H9 (cell line): Measurements from ENCODE around the gene BEST4. TPM values are rescaled to one million over a fixed set of nuclear protein-coding genes. Genes with fewer than 3 reads are reported as not detected.
A peak's percentile ranks its signal among the peaks of the same experiment; 100 is the strongest.

Source experiments
- DNase-seq: peaks from one replicate; pipeline ENCODE4 v3.0.0-alpha.2; 2017
- H2AFZ ChIP-seq: one replicate; pipeline ENCODE4 v1.6.1; 2013; ENCODE audit warnings: mild to moderate bottlenecking, low read length, control low read depth, moderate library complexity
- H2AK5ac ChIP-seq: 2 replicates; pipeline ENCODE4 v1.6.1; 2013; ENCODE audit warnings: low read length, control low read depth, mixed read lengths; ENCODE audit not compliant: insufficient read length
- H2BK120ac ChIP-seq: one replicate; pipeline ENCODE4 v1.6.1; 2013; ENCODE audit warnings: low read depth, mild to moderate bottlenecking, low read length, control low read depth, inconsistent platforms; ENCODE audit not compliant: poor library complexity, severe bottlenecking
- H2BK12ac ChIP-seq: 2 replicates; pipeline ENCODE4 v1.6.1; 2013; ENCODE audit warnings: low read length, control low read depth, mixed read lengths, low read depth; ENCODE audit not compliant: insufficient read length
- H2BK15ac ChIP-seq: 2 replicates; pipeline ENCODE4 v1.6.1; 2013; ENCODE audit warnings: low read depth, low read length, control low read depth
- H2BK20ac ChIP-seq: one replicate; pipeline ENCODE4 v1.6.1; 2013; ENCODE audit warnings: low read depth, mild to moderate bottlenecking, low read length, control low read depth, inconsistent platforms; ENCODE audit not compliant: poor library complexity, severe bottlenecking
- H2BK5ac ChIP-seq: 2 replicates; pipeline ENCODE4 v1.6.1; 2013; ENCODE audit warnings: low read length, control low read depth, mixed read lengths; ENCODE audit not compliant: insufficient read length
- H3K14ac ChIP-seq: 2 replicates; pipeline ENCODE4 v1.6.1; 2013; ENCODE audit warnings: low read length, control low read depth; ENCODE audit not compliant: insufficient read depth
- H3K18ac ChIP-seq: 2 replicates; pipeline ENCODE4 v1.6.1; 2013; ENCODE audit warnings: low read depth, mild to moderate bottlenecking, mixed read lengths, low read length, control low read depth; ENCODE audit not compliant: insufficient read length
- H3K23ac ChIP-seq: 2 replicates; pipeline ENCODE4 v1.6.1; 2013; ENCODE audit warnings: low read length, control low read depth, mixed read lengths, low read depth; ENCODE audit not compliant: insufficient read length
- H3K23me2 ChIP-seq: 2 replicates; pipeline ENCODE4 v1.6.1; 2013; ENCODE audit warnings: low read depth, mild to moderate bottlenecking, mixed read lengths, low read length, control low read depth; ENCODE audit not compliant: insufficient read length, poor library complexity, severe bottlenecking
- H3K27ac ChIP-seq: 2 replicates; pipeline ENCODE4 v1.5.1; 2013; ENCODE audit warnings: low read length, control low read depth, mixed read lengths, low read depth; ENCODE audit not compliant: insufficient read length
- H3K27me3 ChIP-seq: 2 replicates; pipeline ENCODE4 v1.6.1; 2013; ENCODE audit warnings: low read length, control low read depth, inconsistent platforms; ENCODE audit not compliant: insufficient read depth
- H3K4ac ChIP-seq: 2 replicates; pipeline ENCODE4 v1.6.1; 2013; ENCODE audit warnings: low read depth, mild to moderate bottlenecking, control low read depth, inconsistent platforms, low read length, moderate library complexity
- H3K4me1 ChIP-seq: 2 replicates; pipeline ENCODE4 v1.6.1; 2013; ENCODE audit warnings: low read length, control low read depth, inconsistent platforms; ENCODE audit not compliant: insufficient read depth
- H3K4me2 ChIP-seq: 2 replicates; pipeline ENCODE4 v1.6.1; 2013; ENCODE audit warnings: low read length, control low read depth, mixed read lengths; ENCODE audit not compliant: insufficient read length, insufficient read depth
- H3K56ac ChIP-seq: 2 replicates; pipeline ENCODE4 v1.6.1; 2013; ENCODE audit warnings: low read depth, mild to moderate bottlenecking, mixed read lengths, low read length, control low read depth; ENCODE audit not compliant: insufficient read length
- H3K79me1 ChIP-seq: 2 replicates; pipeline ENCODE4 v1.6.1; 2013; ENCODE audit warnings: low read depth, mild to moderate bottlenecking, moderate library complexity, low read length, control low read depth, inconsistent platforms; ENCODE audit not compliant: insufficient read depth, poor library complexity, severe bottlenecking
- H3K79me2 ChIP-seq: 2 replicates; pipeline ENCODE4 v1.6.1; 2013; ENCODE audit warnings: low read length, control low read depth, inconsistent platforms; ENCODE audit not compliant: insufficient read depth
- H3K9ac ChIP-seq: 2 replicates; pipeline ENCODE4 v1.6.1; 2013; ENCODE audit warnings: low read length, control low read depth, mixed read lengths; ENCODE audit not compliant: insufficient read length; ENCODE audit errors: extremely low read depth
- H3K9me3 ChIP-seq: one replicate; pipeline ENCODE4 v1.6.1; 2013; ENCODE audit warnings: low read depth, low read length, inconsistent platforms; ENCODE audit not compliant: control insufficient read depth
- H3T11ph ChIP-seq: one replicate; pipeline ENCODE4 v1.6.1; 2013; ENCODE audit warnings: mild to moderate bottlenecking, low read length, control low read depth, inconsistent platforms
- H4K20me1 ChIP-seq: one replicate; pipeline ENCODE4 v1.6.1; 2013; ENCODE audit not compliant: control insufficient read depth, insufficient read length, insufficient read depth
- H4K5ac ChIP-seq: 2 replicates; pipeline ENCODE4 v1.6.1; 2013; ENCODE audit warnings: low read depth, mild to moderate bottlenecking, mixed read lengths, low read length, control low read depth; ENCODE audit not compliant: insufficient read length
- H4K8ac ChIP-seq: replicated peaks from 2 replicates; pipeline ENCODE4 v1.6.1; 2013; ENCODE audit warnings: low read length, control low read depth, mixed read lengths, low read depth; ENCODE audit not compliant: insufficient read length
- H4K91ac ChIP-seq: 2 replicates; pipeline ENCODE4 v1.6.1; 2013; ENCODE audit warnings: low read depth, mild to moderate bottlenecking, moderate library complexity, mixed read lengths, low read length, control low read depth; ENCODE audit not compliant: insufficient read length
- H3K27ac Mint-ChIP-seq, 3 experiments: 2 replicates in 2 of 3; 3 replicates in 1 of 3; pipeline ENCODE4 v1.8.0; 2020 to 2021; ENCODE audit warnings: mixed read lengths in 3 of 3, mild to moderate bottlenecking in 1 of 3, moderate library complexity in 1 of 3
- H3K27me3 Mint-ChIP-seq: 2 replicates; pipeline ENCODE4 v1.8.0; 2021; ENCODE audit warnings: low read depth, mild to moderate bottlenecking, moderate library complexity, mixed read lengths
- H3K36me3 Mint-ChIP-seq, 3 experiments: 2 replicates in 2 of 3; 3 replicates in 1 of 3; pipeline ENCODE4 v1.8.0; 2020 to 2021; ENCODE audit warnings: low read depth in 3 of 3, mixed read lengths in 3 of 3; ENCODE audit not compliant: insufficient read depth in 1 of 3
- H3K4me1 Mint-ChIP-seq, 2 experiments: 2 replicates each; pipeline ENCODE4 v1.8.0; 2020; ENCODE audit warnings: mixed read lengths in 2 of 2
- H3K4me3 Mint-ChIP-seq, 2 experiments: 2 replicates in 1 of 2; 3 replicates in 1 of 2; pipeline ENCODE4 v1.8.0; 2020 to 2021; ENCODE audit warnings: mild to moderate bottlenecking in 2 of 2, mixed read lengths in 2 of 2, moderate library complexity in 1 of 2
- H3K9me3 Mint-ChIP-seq, 2 experiments: 2 replicates in 1 of 2; 3 replicates in 1 of 2; pipeline ENCODE4 v1.8.0; 2020; ENCODE audit warnings: mild to moderate bottlenecking in 2 of 2, mixed read lengths in 2 of 2, moderate library complexity in 1 of 2
- WGBS: extraction: QIAGEN DNeasy Blood & Tissue Kit; methylation state at CpG from one replicate; pipeline ENCODE4 v1.1.7; 2013; ENCODE audit warnings: missing lambda C conversion rate, low lambda C conversion rate, mixed read lengths; ENCODE audit not compliant: insufficient read length; ENCODE audit errors: extremely low coverage; 5-methylcytosine and 5-hydroxymethylcytosine counted together
- total RNA-seq: library from RNA; stranded (reverse); gene quantifications from 2 replicates; pipeline ENCODE4 v1.2.1, GENCODE V29; 2021
- TF ChIP-seq, protein P1 (sequence below): fragments of 200-600 bp; sonication (generic); conservative IDR thresholded peaks from 3 replicates; pipeline ENCODE4 v1.8.0; 2021; ENCODE audit warnings: antibody characterized with exemption, mild to moderate bottlenecking

BEST4 gene
- total RNA-seq, 1 experiment from 2014 or later: 1.1 TPM

DNA sequence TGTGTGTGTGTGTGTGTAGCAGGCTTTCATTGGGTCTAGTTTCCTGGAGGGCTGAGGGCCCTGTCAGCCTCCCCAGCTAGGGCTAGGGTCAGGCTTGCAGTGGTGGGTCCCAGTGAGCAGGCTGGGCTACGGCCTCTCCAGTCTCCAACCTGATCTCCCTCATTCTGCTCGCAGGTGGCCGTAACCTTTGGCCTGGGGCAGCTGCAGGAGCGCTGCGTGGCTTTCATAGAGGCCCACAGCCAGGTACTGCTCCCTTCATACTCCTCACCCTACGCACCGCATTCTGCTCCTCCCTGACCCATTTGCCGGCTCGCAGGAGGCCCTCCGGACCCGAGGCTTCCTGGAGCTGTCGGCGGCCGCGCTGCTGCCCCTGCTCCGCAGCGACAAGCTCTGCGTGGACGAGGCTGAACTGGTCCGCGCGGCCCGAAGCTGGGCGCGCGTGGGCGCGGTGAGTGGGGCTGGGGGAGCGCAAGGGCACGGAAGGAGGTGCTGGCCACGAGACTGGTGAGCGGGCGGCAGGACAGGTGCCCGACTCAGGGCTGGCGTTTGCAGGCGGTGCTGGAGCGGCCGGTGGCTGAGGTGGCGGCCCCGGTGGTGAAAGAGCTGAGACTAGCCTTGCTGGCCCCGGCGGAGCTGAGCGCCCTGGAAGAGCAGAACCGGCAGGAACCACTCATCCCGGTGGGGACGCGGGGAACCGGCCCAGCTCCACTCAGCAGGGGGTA is 25.0 kb upstream of the BEST4 start:
- Histone ChIP-seq H3K9ac (no peak overlapping the region), H3K14ac (peak overlapping the region; percentile 82), H2BK20ac (no peak overlapping the region), H4K91ac (no peak overlapping the region), H2BK120ac (no peak overlapping the region), H4K8ac (no peak overlapping the region), H2BK15ac (no peak overlapping the region), H4K5ac (no peak overlapping the region), H3K56ac (no peak overlapping the region), H2AK5ac (no peak overlapping the region), H3K23ac (no peak overlapping the region), H3T11ph (no peak overlapping the region), H3K4me1 (peaks cover 4% of the 10 kb centered on the region; the same call in 1 of the 2 replicates), H3K4me2 (peak overlapping the region; percentile 47), H3K18ac (peak overlapping the region; percentile 53), H3K79me2 (no peaks in the 10 kb centered on the region), H2BK5ac (no peak overlapping the region), H2AFZ (no peak overlapping the region), H3K27me3 (no peaks in the 10 kb centered on the region), H3K9me3 (no peaks in the 10 kb centered on the region), H3K27ac (no peak overlapping the region), H3K23me2 (peaks cover 7% of the 10 kb centered on the region), H2BK12ac (no peak overlapping the region), H4K20me1 (no peaks in the 10 kb centered on the region), H3K4ac (no peak overlapping the region), H3K79me1 (no peaks in the 10 kb centered on the region)
- TF ChIP-seq, protein P1, sequence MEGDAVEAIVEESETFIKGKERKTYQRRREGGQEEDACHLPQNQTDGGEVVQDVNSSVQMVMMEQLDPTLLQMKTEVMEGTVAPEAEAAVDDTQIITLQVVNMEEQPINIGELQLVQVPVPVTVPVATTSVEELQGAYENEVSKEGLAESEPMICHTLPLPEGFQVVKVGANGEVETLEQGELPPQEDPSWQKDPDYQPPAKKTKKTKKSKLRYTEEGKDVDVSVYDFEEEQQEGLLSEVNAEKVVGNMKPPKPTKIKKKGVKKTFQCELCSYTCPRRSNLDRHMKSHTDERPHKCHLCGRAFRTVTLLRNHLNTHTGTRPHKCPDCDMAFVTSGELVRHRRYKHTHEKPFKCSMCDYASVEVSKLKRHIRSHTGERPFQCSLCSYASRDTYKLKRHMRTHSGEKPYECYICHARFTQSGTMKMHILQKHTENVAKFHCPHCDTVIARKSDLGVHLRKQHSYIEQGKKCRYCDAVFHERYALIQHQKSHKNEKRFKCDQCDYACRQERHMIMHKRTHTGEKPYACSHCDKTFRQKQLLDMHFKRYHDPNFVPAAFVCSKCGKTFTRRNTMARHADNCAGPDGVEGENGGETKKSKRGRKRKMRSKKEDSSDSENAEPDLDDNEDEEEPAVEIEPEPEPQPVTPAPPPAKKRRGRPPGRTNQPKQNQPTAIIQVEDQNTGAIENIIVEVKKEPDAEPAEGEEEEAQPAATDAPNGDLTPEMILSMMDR: no peak
- Mint-ChIP-seq H3K4me3 (peak overlapping the region; percentile 52 to 64), H3K36me3 (peaks cover 0 to 5% (median 2%) of the 10 kb centered on the region in 3 experiments; a peak in 2 of 7 replicates), H3K4me1 (peaks cover 26 to 37% of the 10 kb centered on the region in 2 experiments), H3K9me3 (no peaks in the 10 kb centered on the region), H3K27me3 (no peaks in the 10 kb centered on the region; the same call in 1 of the 2 replicates), H3K27ac (no peak overlapping the region)
- no CpG with 5 or more reads among the region's 48 CpGs for whole genome bisulfite sequencing
- peak; percentile 57 for DNase-seq
